HCT116 (cell line): ENCODE data around the gene NT5C1A. TPM values are rescaled to one million over a fixed set of nuclear protein-coding genes. Genes with fewer than 3 reads are reported as not detected.

Source experiments
- ATAC-seq: fragments of 200-7000 bp; cut with Tn5 transposase; 2 replicates; pipeline ENCODE4 v1.9.1; 2020; ENCODE audit warnings: mild to moderate bottlenecking, moderate library complexity
- BruUV-seq: library from RNA; stranded (reverse); fragments of 400-500 nt; replicated peaks from 2 replicates; lab custom pipeline; 2021; lab: Mats Ljungman, UMichigan
- CTCF ChIA-PET: fragments of 300-600 bp; sonication (Branson Sonifier 250); formaldehyde crosslinking; loops from one replicate; lab custom pipeline; 2021; ENCODE audit warnings: antibody characterized with exemption; lab: Charles Lee
- POLR2A ChIA-PET: fragments of 300-600, 350-600 bp; sonication (Branson Sonifier 250); formaldehyde crosslinking; loops from one replicate; lab custom pipeline; 2021; ENCODE audit warnings: antibody characterized with exemption; lab: Charles Lee
- RAD21 ChIA-PET, 2 experiments: fragments of 300-600 bp; sonication (Branson Sonifier 250); formaldehyde crosslinking; loops; one replicate each; lab custom pipeline; 2023; ENCODE audit warnings: low total read pairs in 2 of 2; ENCODE audit not compliant: uncharacterized antibody in 2 of 2, unreplicated experiment in 2 of 2, low non-redundant PET in 1 of 2; lab: Charles Lee
- DNase-seq: peaks from one replicate; pipeline ENCODE4 v3.0.0-alpha.2; 2010; ENCODE audit warnings: low read depth, low spot score
- H2AFZ ChIP-seq: fragments of 200-600 bp; shearing (Covaris generic), sonication (generic); 2 replicates; pipeline ENCODE4 v1.6.1; 2017; ENCODE audit warnings: low read depth, mixed run types, mixed read lengths, antibody characterized with exemption, low read length; ENCODE audit not compliant: poor library complexity, severe bottlenecking
- H3K27ac ChIP-seq: 2 replicates; pipeline ENCODE4 v1.5.1; 2012; ENCODE audit warnings: low read depth, low read length
- H3K27me3 ChIP-seq: fragments of 200-600 bp; sonication (generic); 2 replicates; pipeline ENCODE4 v1.6.1; 2016; ENCODE audit warnings: mixed run types, low read length, mixed read lengths; ENCODE audit not compliant: insufficient read depth
- H3K36me3 ChIP-seq, 2 experiments: fragments of 200-500 bp in 1 of 2; fragments of 200-600 bp in 1 of 2; sonication (Bioruptor generic) in 1 of 2; sonication (generic) in 1 of 2; 2 replicates each; pipeline versions ENCODE4 v1.5.1 to v1.6.1; 2014 to 2016; ENCODE audit warnings: low read length in 2 of 2, inconsistent platforms in 1 of 2, mixed read lengths in 1 of 2, mixed run types in 1 of 2; ENCODE audit not compliant: insufficient read depth in 2 of 2, control insufficient read depth in 1 of 2
- H3K4me1 ChIP-seq, 2 experiments: fragments of 200-600 bp in 1 of 2; sonication (generic) in 1 of 2; 2 replicates each; pipeline versions ENCODE4 v1.5.1 to v1.6.1; 2012 to 2017; ENCODE audit warnings: low read length in 2 of 2, inconsistent platforms in 1 of 2, mild to moderate bottlenecking in 1 of 2, mixed read lengths in 1 of 2, mixed run types in 1 of 2, moderate library complexity in 1 of 2; ENCODE audit not compliant: insufficient read depth in 2 of 2, control insufficient read depth in 1 of 2
- H3K4me2 ChIP-seq: fragments of 200-600 bp; sonication (generic); 2 replicates; pipeline ENCODE4 v1.6.1; 2017; ENCODE audit warnings: mixed run types, low read length, mixed read lengths
- H3K4me3 ChIP-seq, 2 experiments: fragments of 200-600 bp in 1 of 2; sonication (generic) in 1 of 2; replicated peaks in 1 of 2; 2 replicates each; pipeline ENCODE4 v1.5.1; 2011 to 2016; ENCODE audit warnings: low read length in 2 of 2, control low read depth in 1 of 2, low read depth in 1 of 2, mild to moderate bottlenecking in 1 of 2, mixed read lengths in 1 of 2, mixed run types in 1 of 2
- H3K79me2 ChIP-seq: fragments of 200-600 bp; sonication (generic); 2 replicates; pipeline ENCODE4 v1.6.1; 2017; ENCODE audit warnings: mild to moderate bottlenecking, mixed run types, low read length, moderate library complexity, mixed read lengths; ENCODE audit not compliant: insufficient read depth
- H3K9ac ChIP-seq: fragments of 200-600 bp; sonication (generic); 2 replicates; pipeline ENCODE4 v1.6.1; 2016; ENCODE audit warnings: low read length, mixed read lengths
- H3K9me2 ChIP-seq: fragments of 200-600 bp; sonication (generic), shearing (Covaris generic); 2 replicates; pipeline ENCODE4 v1.6.1; 2017; ENCODE audit warnings: mixed run types, mild to moderate bottlenecking, moderate library complexity; ENCODE audit not compliant: insufficient read depth
- H3K9me3 ChIP-seq, 2 experiments: fragments of 200-500 bp in 1 of 2; fragments of 200-600 bp in 1 of 2; sonication (Bioruptor generic) in 1 of 2; sonication (generic) in 1 of 2; 2 replicates each; pipeline ENCODE4 v1.6.1; 2014 to 2017; ENCODE audit warnings: low read length in 2 of 2, mixed read lengths in 2 of 2, inconsistent platforms in 1 of 2, low read depth in 1 of 2, mild to moderate bottlenecking in 1 of 2, mixed run types in 1 of 2, moderate library complexity in 1 of 2; ENCODE audit not compliant: control insufficient read depth in 1 of 2, insufficient read depth in 1 of 2
- H4K20me1 ChIP-seq: fragments of 200-600 bp; sonication (generic), shearing (Covaris generic); 2 replicates; pipeline ENCODE4 v1.6.1; 2017; ENCODE audit warnings: mixed run types, mild to moderate bottlenecking, moderate library complexity; ENCODE audit not compliant: insufficient read depth
- CBX3 ChIP-seq: IDR thresholded peaks from 2 replicates; pipeline ENCODE4 v1.6.1; 2012; ENCODE audit warnings: low read depth
- CEBPB ChIP-seq: IDR thresholded peaks from 2 replicates; pipeline ENCODE4 v1.6.1; 2012; ENCODE audit warnings: low read depth
- EGR1 ChIP-seq: IDR thresholded peaks from 2 replicates; pipeline ENCODE4 v1.6.1; 2012; ENCODE audit warnings: low read depth
- ELF1 ChIP-seq: IDR thresholded peaks from 2 replicates; pipeline ENCODE4 v1.6.1; 2012; ENCODE audit warnings: low read depth, borderline replicate concordance
- EZH2 ChIP-seq: fragments of 200-600 bp; sonication (generic); IDR thresholded peaks from 2 replicates; pipeline ENCODE4 v1.6.1; 2017; ENCODE audit warnings: antibody characterized with exemption, mixed run types
- FOSL1 ChIP-seq: IDR thresholded peaks from 2 replicates; pipeline ENCODE4 v1.6.1; 2012; ENCODE audit warnings: low read depth
- JUND ChIP-seq: IDR thresholded peaks from 2 replicates; pipeline ENCODE4 v1.6.1; 2012
- POLR2A ChIP-seq: IDR thresholded peaks from 2 replicates; pipeline ENCODE4 v1.7.0; 2011; ENCODE audit warnings: borderline replicate concordance; ENCODE audit not compliant: insufficient read depth, insufficient read length; ENCODE audit errors: extremely low read depth
- POLR2AphosphoS5 ChIP-seq: IDR thresholded peaks from 2 replicates; pipeline ENCODE4 v1.6.1; 2011; ENCODE audit warnings: mild to moderate bottlenecking, low read depth, low read length, moderate library complexity
- RAD21 ChIP-seq: IDR thresholded peaks from 2 replicates; pipeline ENCODE4 v1.6.1; 2012; ENCODE audit warnings: low read depth, mild to moderate bottlenecking
- SIN3A ChIP-seq: IDR thresholded peaks from 2 replicates; pipeline ENCODE4 v1.6.1; 2012; ENCODE audit warnings: low read depth
- SP1 ChIP-seq: IDR thresholded peaks from 2 replicates; pipeline ENCODE4 v1.6.1; 2012; ENCODE audit warnings: low read depth
- TCF7L2 ChIP-seq: IDR thresholded peaks from 2 replicates; pipeline ENCODE4 v1.7.0; 2011; ENCODE audit warnings: borderline replicate concordance, inconsistent platforms; ENCODE audit not compliant: insufficient read depth, insufficient read length; ENCODE audit errors: extremely low read depth
- YY1 ChIP-seq: IDR thresholded peaks from 2 replicates; pipeline ENCODE4 v1.6.1; 2011; ENCODE audit warnings: low read length, low read depth, moderate library complexity, mild to moderate bottlenecking; ENCODE audit not compliant: insufficient replicate concordance; ENCODE audit errors: extremely low read depth
- ZFX ChIP-seq: fragments of 450-650 bp; IDR thresholded peaks from 2 replicates; pipeline ENCODE4 v1.6.1; 2017
- ZNF274 ChIP-seq: fragments of 200-500 bp; sonication (Bioruptor generic); IDR thresholded peaks from 2 replicates; pipeline ENCODE4 v1.6.1; 2014; ENCODE audit warnings: mild to moderate bottlenecking, low read depth, low read length, inconsistent platforms
- intact Hi-C: fragments of 100-400 bp; cut with micrococcal nuclease; formaldehyde crosslinking; loops from 2 replicates; pipeline ENCODE4 v1.10.0; 2022
- total RNA-seq: library from RNA; stranded (reverse); gene quantifications from one replicate; pipeline ENCODE4 v1.2.1, GENCODE V29; 2021; ENCODE audit not compliant: unreplicated experiment
- TF ChIP-seq, protein P1 (sequence below): IDR thresholded peaks from 2 replicates; pipeline ENCODE4 v1.6.1; 2012; ENCODE audit warnings: low read depth
- TF ChIP-seq, protein P2 (sequence below): IDR thresholded peaks from 2 replicates; pipeline ENCODE4 v1.6.1; 2012
- TF ChIP-seq, protein P3 (sequence below): IDR thresholded peaks from 2 replicates; pipeline ENCODE4 v1.6.1; 2011; ENCODE audit warnings: mild to moderate bottlenecking, low read length, moderate library complexity; ENCODE audit not compliant: insufficient replicate concordance; ENCODE audit errors: extremely low read depth
- TF ChIP-seq, protein P4 (sequence below), 3 experiments: fragments of 200-600 bp in 1 of 3; sonication (generic) in 1 of 3; IDR thresholded peaks in 2 of 3; conservative IDR thresholded peaks in 1 of 3; 2 replicates each; pipeline ENCODE4 v1.5.1; 2012 to 2017; ENCODE audit warnings: low read depth in 2 of 3, low read length in 2 of 3, antibody characterized with exemption in 1 of 3, borderline replicate concordance in 1 of 3, control low read depth in 1 of 3, mild to moderate bottlenecking in 1 of 3, mixed read lengths in 1 of 3, mixed run types in 1 of 3, moderate library complexity in 1 of 3; ENCODE audit not compliant: insufficient read depth in 1 of 3

Gene NT5C1A
- total RNA-seq, 1 experiment from 2014 or later, result not detected

DNA sequence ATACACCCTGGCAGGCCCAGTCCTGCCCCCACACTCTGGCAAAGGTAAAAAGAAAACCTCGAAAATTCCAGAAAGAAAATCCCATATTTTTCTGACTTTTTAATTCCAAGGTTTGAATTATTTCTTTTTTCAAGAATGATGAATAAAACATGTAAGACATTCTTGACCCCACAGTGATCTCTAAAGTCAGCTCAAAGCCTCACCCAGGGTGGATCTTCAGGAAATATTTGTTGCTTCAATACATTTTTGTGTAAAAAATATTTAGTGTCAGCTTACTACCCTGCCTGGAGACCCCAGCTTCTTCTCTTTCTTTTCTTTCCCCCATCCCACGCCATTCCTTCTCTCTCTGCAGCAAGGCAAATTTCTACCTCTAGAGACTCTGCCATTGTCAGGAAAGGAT lies 7.0 kb upstream of the NT5C1A start:
- H3K27me3 ChIP-seq, result no peaks in the 10 kb centered on the region
- peaks cover 0 to 9% of the 10 kb centered on the region in 2 experiments; a peak in 1 of 4 replicates for H3K4me1 ChIP-seq
- H3K79me2 ChIP-seq, result no peaks in the 10 kb centered on the region
- ChIA-PET POLR2A (no interaction called here), RAD21 (no interaction called here), CTCF (no interaction called here)
- no peak overlapping the region for H3K4me3 ChIP-seq
- ATAC-seq (no peak), DNase-seq (no peak)
- no peak overlapping the region for H3K4me2 ChIP-seq
- TF ChIP-seq, protein P1, sequence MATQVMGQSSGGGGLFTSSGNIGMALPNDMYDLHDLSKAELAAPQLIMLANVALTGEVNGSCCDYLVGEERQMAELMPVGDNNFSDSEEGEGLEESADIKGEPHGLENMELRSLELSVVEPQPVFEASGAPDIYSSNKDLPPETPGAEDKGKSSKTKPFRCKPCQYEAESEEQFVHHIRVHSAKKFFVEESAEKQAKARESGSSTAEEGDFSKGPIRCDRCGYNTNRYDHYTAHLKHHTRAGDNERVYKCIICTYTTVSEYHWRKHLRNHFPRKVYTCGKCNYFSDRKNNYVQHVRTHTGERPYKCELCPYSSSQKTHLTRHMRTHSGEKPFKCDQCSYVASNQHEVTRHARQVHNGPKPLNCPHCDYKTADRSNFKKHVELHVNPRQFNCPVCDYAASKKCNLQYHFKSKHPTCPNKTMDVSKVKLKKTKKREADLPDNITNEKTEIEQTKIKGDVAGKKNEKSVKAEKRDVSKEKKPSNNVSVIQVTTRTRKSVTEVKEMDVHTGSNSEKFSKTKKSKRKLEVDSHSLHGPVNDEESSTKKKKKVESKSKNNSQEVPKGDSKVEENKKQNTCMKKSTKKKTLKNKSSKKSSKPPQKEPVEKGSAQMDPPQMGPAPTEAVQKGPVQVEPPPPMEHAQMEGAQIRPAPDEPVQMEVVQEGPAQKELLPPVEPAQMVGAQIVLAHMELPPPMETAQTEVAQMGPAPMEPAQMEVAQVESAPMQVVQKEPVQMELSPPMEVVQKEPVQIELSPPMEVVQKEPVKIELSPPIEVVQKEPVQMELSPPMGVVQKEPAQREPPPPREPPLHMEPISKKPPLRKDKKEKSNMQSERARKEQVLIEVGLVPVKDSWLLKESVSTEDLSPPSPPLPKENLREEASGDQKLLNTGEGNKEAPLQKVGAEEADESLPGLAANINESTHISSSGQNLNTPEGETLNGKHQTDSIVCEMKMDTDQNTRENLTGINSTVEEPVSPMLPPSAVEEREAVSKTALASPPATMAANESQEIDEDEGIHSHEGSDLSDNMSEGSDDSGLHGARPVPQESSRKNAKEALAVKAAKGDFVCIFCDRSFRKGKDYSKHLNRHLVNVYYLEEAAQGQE, result no peak
- TF ChIP-seq CBX3 (no peak), CEBPB (no peak), YY1 (no peak), POLR2A (no peak), FOSL1 (no peak), EGR1 (no peak), POLR2AphosphoS5 (no peak), TCF7L2 (no peak), RAD21 (no peak), SIN3A (no peak), ELF1 (no peak), SP1 (no peak), EZH2 (no peak), JUND (no peak), ZFX (no peak), ZNF274 (no peak)
- TF ChIP-seq, protein P2, sequence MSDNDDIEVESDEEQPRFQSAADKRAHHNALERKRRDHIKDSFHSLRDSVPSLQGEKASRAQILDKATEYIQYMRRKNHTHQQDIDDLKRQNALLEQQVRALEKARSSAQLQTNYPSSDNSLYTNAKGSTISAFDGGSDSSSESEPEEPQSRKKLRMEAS, result no peak
- TF ChIP-seq, protein P3, sequence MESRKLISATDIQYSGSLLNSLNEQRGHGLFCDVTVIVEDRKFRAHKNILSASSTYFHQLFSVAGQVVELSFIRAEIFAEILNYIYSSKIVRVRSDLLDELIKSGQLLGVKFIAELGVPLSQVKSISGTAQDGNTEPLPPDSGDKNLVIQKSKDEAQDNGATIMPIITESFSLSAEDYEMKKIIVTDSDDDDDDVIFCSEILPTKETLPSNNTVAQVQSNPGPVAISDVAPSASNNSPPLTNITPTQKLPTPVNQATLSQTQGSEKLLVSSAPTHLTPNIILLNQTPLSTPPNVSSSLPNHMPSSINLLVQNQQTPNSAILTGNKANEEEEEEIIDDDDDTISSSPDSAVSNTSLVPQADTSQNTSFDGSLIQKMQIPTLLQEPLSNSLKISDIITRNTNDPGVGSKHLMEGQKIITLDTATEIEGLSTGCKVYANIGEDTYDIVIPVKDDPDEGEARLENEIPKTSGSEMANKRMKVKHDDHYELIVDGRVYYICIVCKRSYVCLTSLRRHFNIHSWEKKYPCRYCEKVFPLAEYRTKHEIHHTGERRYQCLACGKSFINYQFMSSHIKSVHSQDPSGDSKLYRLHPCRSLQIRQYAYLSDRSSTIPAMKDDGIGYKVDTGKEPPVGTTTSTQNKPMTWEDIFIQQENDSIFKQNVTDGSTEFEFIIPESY, result no peak
- TF ChIP-seq, protein P4, sequence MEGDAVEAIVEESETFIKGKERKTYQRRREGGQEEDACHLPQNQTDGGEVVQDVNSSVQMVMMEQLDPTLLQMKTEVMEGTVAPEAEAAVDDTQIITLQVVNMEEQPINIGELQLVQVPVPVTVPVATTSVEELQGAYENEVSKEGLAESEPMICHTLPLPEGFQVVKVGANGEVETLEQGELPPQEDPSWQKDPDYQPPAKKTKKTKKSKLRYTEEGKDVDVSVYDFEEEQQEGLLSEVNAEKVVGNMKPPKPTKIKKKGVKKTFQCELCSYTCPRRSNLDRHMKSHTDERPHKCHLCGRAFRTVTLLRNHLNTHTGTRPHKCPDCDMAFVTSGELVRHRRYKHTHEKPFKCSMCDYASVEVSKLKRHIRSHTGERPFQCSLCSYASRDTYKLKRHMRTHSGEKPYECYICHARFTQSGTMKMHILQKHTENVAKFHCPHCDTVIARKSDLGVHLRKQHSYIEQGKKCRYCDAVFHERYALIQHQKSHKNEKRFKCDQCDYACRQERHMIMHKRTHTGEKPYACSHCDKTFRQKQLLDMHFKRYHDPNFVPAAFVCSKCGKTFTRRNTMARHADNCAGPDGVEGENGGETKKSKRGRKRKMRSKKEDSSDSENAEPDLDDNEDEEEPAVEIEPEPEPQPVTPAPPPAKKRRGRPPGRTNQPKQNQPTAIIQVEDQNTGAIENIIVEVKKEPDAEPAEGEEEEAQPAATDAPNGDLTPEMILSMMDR (IDR thresholded peaks at IDR 0.05 in 2 of 3, conservative IDR thresholded peaks at IDR 0.05 in 1 of 3; ENCODE audit: borderline replicate concordance in 1 of 3, insufficient read depth in 1 of 3, low read depth in 2 of 3, low read length in 2 of 3), result no peak
- no TSS peak for BruUV-seq
- no peaks in the 10 kb centered on the region for H3K9me3 ChIP-seq
- no peaks in the 10 kb centered on the region for H3K36me3 ChIP-seq
- H2AFZ ChIP-seq, result no peak overlapping the region
- intact Hi-C loops, result no loop called here
- no peak overlapping the region for H3K9ac ChIP-seq
- H4K20me1 ChIP-seq, result no peaks in the 10 kb centered on the region
- H3K9me2 ChIP-seq, result no peaks in the 10 kb centered on the region
- no peak overlapping the region for H3K27ac ChIP-seq
